Measurements from ENCODE around the gene GABRB1.

DNA sequence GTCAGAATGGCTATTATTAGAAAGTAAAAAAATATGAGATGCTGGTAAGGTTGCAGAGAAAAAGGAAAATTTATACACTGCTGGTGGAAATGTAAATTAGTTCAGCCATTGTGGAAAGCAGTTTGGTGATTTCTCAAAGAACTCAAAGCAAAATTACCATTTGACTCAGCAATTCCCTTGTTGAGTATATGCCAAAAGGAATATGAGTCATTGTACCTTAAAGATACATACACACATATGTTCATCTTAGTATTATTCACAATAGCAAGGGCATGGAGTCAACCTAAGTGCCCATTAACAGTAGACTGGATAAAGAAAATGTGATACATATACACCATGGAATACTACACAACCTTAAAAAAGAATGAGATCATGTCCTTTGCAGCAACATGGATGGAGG is 284.0 kb downstream of the GABRB1 start:
- no peak for TF ChIP-seq EZH2 (IDR thresholded peaks at IDR 0.05; ENCODE audit: insufficient read depth, poor library complexity, severe bottlenecking)
- no peak for TF ChIP-seq EZH2phosphoT487 (IDR thresholded peaks at IDR 0.05; ENCODE audit: insufficient read depth, low read depth)
